Progenitor cell of endocrine pancreas (in vitro differentiated cells): ENCODE data around the gene ZFYVE19. TPM values are rescaled to one million over a fixed set of nuclear protein-coding genes. Genes with fewer than 3 reads are reported as not detected.

ENCODE experiments used
- DNase-seq: peaks from one replicate; pipeline ENCODE4 v3.0.0; 2021; ENCODE audit warnings: low spot score; ENCODE audit not compliant: unreplicated experiment
- H3K27ac Mint-ChIP-seq: 2 replicates; pipeline ENCODE4 v1.8.0; 2021; ENCODE audit warnings: mild to moderate bottlenecking, moderate library complexity, mixed read lengths
- H3K27me3 Mint-ChIP-seq: 2 replicates; pipeline ENCODE4 v1.8.0; 2021; ENCODE audit warnings: mixed read lengths
- H3K36me3 Mint-ChIP-seq: 2 replicates; pipeline ENCODE4 v1.8.0; 2022; ENCODE audit warnings: mixed read lengths; ENCODE audit not compliant: insufficient read depth
- H3K4me1 Mint-ChIP-seq: 2 replicates; pipeline ENCODE4 v1.8.0; 2021; ENCODE audit warnings: low read depth, mixed read lengths
- H3K4me3 Mint-ChIP-seq: 2 replicates; pipeline ENCODE4 v1.8.0; 2021; ENCODE audit warnings: low read depth, mild to moderate bottlenecking, moderate library complexity, mixed read lengths
- H3K9me3 Mint-ChIP-seq: 2 replicates; pipeline ENCODE4 v1.8.0; 2021; ENCODE audit warnings: low read depth, mixed read lengths
- CTCF ChIP-seq: fragments of 200-600 bp; sonication (generic); IDR thresholded peaks from one replicate; pipeline ENCODE4 v1.5.0; 2021; ENCODE audit warnings: antibody characterized with exemption, mild to moderate bottlenecking; ENCODE audit not compliant: unreplicated experiment
- total RNA-seq: library from RNA; stranded (reverse); gene quantifications from 2 replicates; pipeline ENCODE4 v1.2.1, GENCODE V29; 2021

The ZFYVE19 gene
- total RNA-seq, 1 donor from 2014 or later: 25.2 TPM

GRCh38 chr15:40828447-40829036 is 21.7 kb downstream of the ZFYVE19 start, which contains the start of gene PPP1R14D:
PPP1R14D (minus strand) TSS chr15:40828708; CDS start chr15:40828641, 67 bp downstream.
- TF ChIP-seq CTCF: no peak
- H3K9me3 Mint-ChIP-seq: no peaks in the 10 kb centered on the region
- no peak within 1 kb of the TSS for H3K4me3 Mint-ChIP-seq
- H3K27me3 Mint-ChIP-seq: no peaks in the 10 kb centered on the region
- peak within 1 kb of the TSS; percentile 20 for H3K27ac Mint-ChIP-seq
- DNase-seq: no peak
- peaks cover 11% of the 10 kb centered on the region for H3K4me1 Mint-ChIP-seq
- peaks cover 8% of the 10 kb centered on the region for H3K36me3 Mint-ChIP-seq

GRCh38 chr15:40829115-40829514 is 22.2 kb downstream of the ZFYVE19 start:
- H3K9me3 Mint-ChIP-seq: no peaks in the 10 kb centered on the region
- peak overlapping the region; percentile 20 for H3K27ac Mint-ChIP-seq
- no peaks in the 10 kb centered on the region for H3K27me3 Mint-ChIP-seq
- H3K36me3 Mint-ChIP-seq: peaks cover 8% of the 10 kb centered on the region
- DNase-seq: no peak
- H3K4me1 Mint-ChIP-seq: peaks cover 9% of the 10 kb centered on the region
- H3K4me3 Mint-ChIP-seq: no peak overlapping the region
- no peak for TF ChIP-seq CTCF

GRCh38 chr15:40830884-40831283 is 24.0 kb downstream of the ZFYVE19 start:
- TF ChIP-seq CTCF: no peak
- Mint-ChIP-seq H3K27me3 (no peaks in the 10 kb centered on the region), H3K36me3 (peaks cover 11% of the 10 kb centered on the region), H3K9me3 (no peaks in the 10 kb centered on the region), H3K4me3 (no peak overlapping the region), H3K4me1 (peaks cover 5% of the 10 kb centered on the region), H3K27ac (peak overlapping the region; percentile 37)
- no peak for DNase-seq

- no peak overlapping the region for H3K27ac Mint-ChIP-seq
- no peak for TF ChIP-seq CTCF
- H3K9me3 Mint-ChIP-seq: no peaks in the 10 kb centered on the region
- H3K36me3 Mint-ChIP-seq: peaks cover 11% of the 10 kb centered on the region
- no peaks in the 10 kb centered on the region for H3K27me3 Mint-ChIP-seq
- DNase-seq: no peak
- H3K4me1 Mint-ChIP-seq: peaks cover 5% of the 10 kb centered on the region
- no peak overlapping the region for H3K4me3 Mint-ChIP-seq
Observed at GRCh38 chr15:40831861-40832260, 25.0 kb downstream of the ZFYVE19 start.

- H3K27me3 Mint-ChIP-seq: no peaks in the 10 kb centered on the region
- no peaks in the 10 kb centered on the region for H3K9me3 Mint-ChIP-seq
- no peak overlapping the region for H3K4me3 Mint-ChIP-seq
- TF ChIP-seq CTCF: no peak
- H3K4me1 Mint-ChIP-seq: peaks cover 5% of the 10 kb centered on the region
- peaks cover 11% of the 10 kb centered on the region for H3K36me3 Mint-ChIP-seq
- H3K27ac Mint-ChIP-seq: no peak overlapping the region
- DNase-seq: no peak
Observed at GRCh38 chr15:40832903-40833302, 26.0 kb downstream of the ZFYVE19 start.
